Muscle of leg (tissue), 11 donors: ENCODE data around the gene KIF18B. TPM values are rescaled to one million over a fixed set of nuclear protein-coding genes. Genes with fewer than 3 reads are reported as not detected.

Source experiments
- DNase-seq: peaks from one replicate; pipeline ENCODE4 v3.0.0; 2013
- H3K27ac ChIP-seq: one replicate; pipeline ENCODE4 v1.5.1; 2013; ENCODE audit warnings: mild to moderate bottlenecking, low read length, control low read depth
- H3K27me3 ChIP-seq: one replicate; pipeline ENCODE4 v1.6.1; 2013; ENCODE audit warnings: low read length; ENCODE audit not compliant: control insufficient read depth, insufficient read depth
- H3K36me3 ChIP-seq: one replicate; pipeline ENCODE4 v1.6.1; 2013; ENCODE audit warnings: low read length; ENCODE audit not compliant: control insufficient read depth, insufficient read depth
- H3K4me1 ChIP-seq: one replicate; pipeline ENCODE4 v1.6.1; 2013; ENCODE audit warnings: low read length; ENCODE audit not compliant: control insufficient read depth, insufficient read depth
- H3K4me3 ChIP-seq: one replicate; pipeline ENCODE4 v1.5.1; 2013; ENCODE audit warnings: low read length, control low read depth
- H3K9me3 ChIP-seq: replicated peaks from 2 replicates; pipeline ENCODE4 v1.6.1; 2013; ENCODE audit warnings: low read depth, low read length; ENCODE audit not compliant: control insufficient read depth
- WGBS: methylation state at CpG from one replicate; pipeline ENCODE4 v1.1.5; 2013; ENCODE audit warnings: missing lambda C conversion rate; ENCODE audit not compliant: insufficient coverage; 5-methylcytosine and 5-hydroxymethylcytosine counted together
- polyA plus RNA-seq, 8 donors: library from polyadenylated mRNA; unstranded; fragments of 120-200 nt; gene quantifications; one replicate each; pipeline versions ENCODE4 v1.2.1 to v1.2.3, GENCODE V29; 2013; ENCODE audit warnings: inconsistent platforms in 1 of 8, low replicate concordance in 1 of 8; ENCODE audit not compliant: insufficient read length in 8 of 8, insufficient read depth in 1 of 8
- total RNA-seq: library from RNA; stranded (reverse); fragments of 120-200 nt; gene quantifications from one replicate; pipeline ENCODE4 v1.2.4, GENCODE V29; 2013

The KIF18B gene
- total and polyA plus RNA-seq, 9 donors: 1.9 to 12.2 (median 8.4) TPM

DNA sequence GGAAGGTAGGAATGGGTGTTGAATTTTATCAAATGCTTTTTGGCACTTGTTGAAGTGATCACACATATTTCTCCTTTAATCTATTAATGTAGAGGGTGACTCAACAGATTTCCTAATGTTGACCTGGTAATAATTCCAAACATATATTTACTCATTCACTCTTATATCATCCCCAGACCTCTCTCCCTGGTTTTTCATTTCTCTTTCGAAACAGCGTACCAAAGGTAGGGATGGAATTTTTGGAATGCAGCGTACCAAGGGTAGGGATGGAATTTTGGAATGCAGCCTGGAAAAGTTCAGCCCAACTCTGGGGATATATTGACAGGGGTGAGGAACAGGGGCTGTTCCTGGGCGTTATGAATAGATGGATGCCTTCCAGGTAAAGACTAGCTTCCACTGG is 7.3 kb downstream of the KIF18B start:
- Histone ChIP-seq H3K27ac (no peak overlapping the region), H3K4me3 (no peak overlapping the region), H3K9me3 (no peaks in the 10 kb centered on the region), H3K36me3 (peaks cover 13% of the 10 kb centered on the region), H3K27me3 (no peaks in the 10 kb centered on the region), H3K4me1 (no peaks in the 10 kb centered on the region)
- 60% methylated on average over 2 of the region's 4 CpGs for WGBS
- DNase-seq: no peak

DNA sequence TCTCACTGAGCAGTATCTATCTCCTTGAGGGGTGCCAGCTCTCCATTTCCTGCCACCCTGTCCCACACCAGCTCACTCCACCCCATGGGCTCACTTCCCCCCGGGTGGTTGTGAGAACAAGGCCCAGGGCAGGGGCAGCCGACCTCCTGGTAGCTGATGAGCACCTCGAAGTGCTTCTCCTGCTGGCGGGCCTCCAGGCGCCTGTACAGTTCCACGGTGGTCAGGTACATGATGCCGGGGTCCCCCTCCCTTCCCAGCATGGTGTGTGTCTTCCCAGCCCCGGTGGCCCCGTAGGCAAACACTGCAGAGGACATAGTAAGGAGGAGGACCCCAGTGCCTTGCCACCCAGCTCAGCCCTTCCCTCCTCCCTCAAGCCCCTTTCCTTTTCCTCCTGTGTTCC is 12.5 kb downstream of the KIF18B start:
- Histone ChIP-seq H3K4me1 (no peaks in the 10 kb centered on the region), H3K36me3 (peaks cover 43% of the 10 kb centered on the region), H3K27me3 (no peaks in the 10 kb centered on the region), H3K9me3 (no peaks in the 10 kb centered on the region), H3K27ac (no peak overlapping the region), H3K4me3 (no peak overlapping the region)
- DNase-seq: no peak
- WGBS: 92% methylated on average over 7 of the region's 9 CpGs

DNA sequence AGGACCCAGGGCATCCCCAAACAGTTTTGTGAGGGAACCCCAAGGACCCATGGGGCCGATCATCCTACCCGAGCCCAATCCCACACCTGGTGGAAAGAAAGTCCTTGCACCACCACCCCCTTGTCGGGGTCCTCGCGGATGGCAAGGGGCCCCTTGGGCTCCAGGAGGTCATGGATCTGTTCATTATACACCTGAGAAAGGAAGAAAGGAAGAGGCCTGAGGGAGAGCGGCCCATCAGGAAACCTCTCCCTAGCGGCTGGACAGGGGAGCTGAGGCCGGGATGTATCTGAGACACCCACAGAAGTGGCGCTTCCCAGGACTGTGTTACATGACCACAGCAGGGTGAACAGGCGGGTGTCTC is 12.8 kb downstream of the KIF18B start:
- peaks cover 45% of the 10 kb centered on the region for H3K36me3 ChIP-seq
- H3K27ac ChIP-seq: no peak overlapping the region
- H3K4me3 ChIP-seq: no peak overlapping the region
- H3K9me3 ChIP-seq: no peaks in the 10 kb centered on the region
- H3K4me1 ChIP-seq: no peaks in the 10 kb centered on the region
- no peak for DNase-seq
- WGBS: 98% methylated on average over 7 of the region's 10 CpGs
- no peaks in the 10 kb centered on the region for H3K27me3 ChIP-seq

DNA sequence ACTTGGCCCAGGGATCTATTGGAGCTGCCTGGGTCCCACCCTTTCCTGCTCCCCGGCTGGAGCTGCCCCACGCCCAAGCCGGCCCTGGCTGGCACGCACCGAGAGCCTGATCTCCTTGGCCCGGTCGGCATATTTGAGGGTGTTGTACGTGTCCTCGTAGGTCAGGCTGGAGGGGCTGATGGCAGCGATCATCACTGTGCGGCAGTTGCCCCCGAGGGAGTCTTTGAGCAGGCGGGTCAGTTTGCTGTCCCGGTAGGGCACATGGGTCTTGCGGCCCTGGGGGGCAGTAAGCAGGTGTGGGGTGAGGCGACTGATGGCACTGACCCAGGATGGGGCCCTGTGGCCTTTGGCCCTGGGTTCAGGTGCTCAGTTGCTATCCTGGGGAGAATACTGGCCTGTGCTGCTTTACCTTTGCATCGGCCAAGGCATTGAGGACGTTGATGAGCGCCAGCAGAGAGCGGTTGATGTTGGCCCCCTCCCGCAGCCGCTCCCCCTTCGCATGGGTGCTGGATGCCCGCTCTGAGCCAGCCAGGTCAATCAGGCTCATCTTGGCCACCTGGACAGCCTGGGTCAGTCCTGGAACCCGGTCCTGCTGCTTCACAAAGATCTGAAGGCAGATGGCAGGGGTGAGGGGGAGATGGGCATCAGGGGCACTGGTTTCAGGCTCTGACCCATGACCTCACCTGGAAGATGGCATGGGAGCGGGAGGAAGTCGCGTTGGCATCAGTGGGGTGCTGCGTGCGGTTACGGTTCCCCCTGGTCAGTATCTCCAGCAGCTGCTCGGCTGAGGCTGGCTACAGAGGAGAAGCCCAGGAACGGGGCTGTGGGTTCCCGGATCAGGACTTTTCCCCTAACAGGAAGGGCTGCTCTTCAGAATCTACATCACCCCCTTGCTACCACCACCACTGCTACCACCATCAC is 13.5 kb downstream of the KIF18B start:
- Histone ChIP-seq H3K9me3 (no peaks in the 10 kb centered on the region), H3K4me1 (no peaks in the 10 kb centered on the region), H3K27me3 (no peaks in the 10 kb centered on the region), H3K4me3 (no peak overlapping the region), H3K27ac (no peak overlapping the region), H3K36me3 (peaks cover 51% of the 10 kb centered on the region)
- WGBS: 95% methylated on average over 32 of the region's 34 CpGs
- no peak for DNase-seq

DNA sequence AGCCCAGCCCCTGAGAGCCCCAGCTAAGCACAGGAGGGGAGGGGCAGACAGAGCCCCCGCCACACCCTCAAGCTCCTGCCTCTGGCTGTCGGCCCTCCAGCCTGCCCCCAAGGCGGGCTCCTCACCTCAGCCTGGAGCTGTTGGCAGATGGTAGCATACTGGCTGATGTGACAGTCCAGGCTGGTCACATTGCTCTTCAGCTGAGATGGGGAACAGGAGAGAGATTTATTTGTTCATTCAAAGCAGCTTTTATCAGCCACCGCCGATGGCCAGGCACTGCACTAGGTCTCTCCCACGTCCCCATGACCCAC is 14.8 kb downstream of the KIF18B start:
- 93% methylated on average over 3 of the region's 6 CpGs for WGBS
- no peak for DNase-seq
- no peak overlapping the region for H3K4me3 ChIP-seq
- H3K27ac ChIP-seq: no peak overlapping the region
- H3K4me1 ChIP-seq: no peaks in the 10 kb centered on the region
- no peaks in the 10 kb centered on the region for H3K27me3 ChIP-seq
- H3K9me3 ChIP-seq: no peaks in the 10 kb centered on the region
- H3K36me3 ChIP-seq: peaks cover 61% of the 10 kb centered on the region

DNA sequence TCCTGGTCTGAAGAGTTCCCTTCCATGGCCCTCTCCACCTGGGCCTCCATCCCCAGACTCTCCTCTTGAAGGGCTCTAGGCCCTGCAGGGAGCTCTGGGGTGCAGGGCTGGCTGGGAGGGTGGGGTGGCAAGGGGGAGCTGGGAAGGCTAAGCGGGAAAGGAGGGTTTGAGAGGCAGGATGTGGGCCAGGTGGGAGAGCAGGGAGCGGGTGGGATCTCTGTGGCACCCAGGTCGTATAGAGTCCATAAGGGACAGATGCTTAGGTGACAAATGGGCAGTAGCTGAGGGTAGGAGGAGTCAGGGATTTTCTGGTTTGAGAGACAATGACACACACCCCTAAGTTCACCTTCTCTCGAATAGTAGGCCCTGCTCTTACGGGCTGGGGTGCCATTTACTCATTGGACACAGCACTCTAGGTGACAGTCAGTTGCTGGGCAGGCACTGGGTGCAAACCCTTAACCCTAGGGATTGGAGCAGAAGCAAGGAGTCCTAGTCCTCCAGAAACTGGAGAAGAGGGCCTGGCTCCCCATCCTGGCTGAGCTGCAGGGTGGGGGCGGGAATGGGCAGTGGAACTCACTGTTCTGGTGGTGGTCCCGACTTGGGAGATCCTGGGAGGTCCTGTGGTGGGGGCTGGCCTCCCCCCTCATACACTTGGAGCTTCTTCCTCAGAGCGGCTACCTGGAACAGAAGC is 15.3 kb downstream of the KIF18B start:
- DNase-seq: no peak
- no peak overlapping the region for H3K4me3 ChIP-seq
- H3K9me3 ChIP-seq: no peaks in the 10 kb centered on the region
- no peaks in the 10 kb centered on the region for H3K27me3 ChIP-seq
- 92% methylated on average over 4 of the region's 8 CpGs for WGBS
- peaks cover 66% of the 10 kb centered on the region for H3K36me3 ChIP-seq
- H3K4me1 ChIP-seq: no peaks in the 10 kb centered on the region
- H3K27ac ChIP-seq: no peak overlapping the region

DNA sequence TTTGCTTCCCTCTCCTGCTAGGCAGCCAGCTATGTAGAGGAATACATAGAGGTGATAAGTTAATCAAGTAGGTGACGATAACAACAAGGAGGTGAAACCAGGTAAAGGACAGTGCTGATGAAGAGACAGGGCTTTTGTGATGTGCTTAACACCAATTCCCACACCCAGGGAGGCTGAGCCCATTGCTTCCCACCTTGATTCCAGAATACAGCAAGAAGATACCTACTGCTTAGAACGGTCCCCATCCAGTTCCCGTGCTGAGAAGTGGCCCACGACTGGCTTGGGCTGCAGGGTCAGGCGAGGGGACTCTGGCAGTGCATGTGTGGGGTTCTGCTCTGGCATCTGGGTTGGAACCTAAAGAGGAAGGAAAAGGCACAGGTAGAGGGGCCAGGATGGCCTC is 16.2 kb downstream of the KIF18B start:
- H3K4me1 ChIP-seq: no peaks in the 10 kb centered on the region
- H3K4me3 ChIP-seq: no peak overlapping the region
- DNase-seq: no peak
- WGBS: no CpG with 5 or more reads among the region's 5 CpGs
- peaks cover 73% of the 10 kb centered on the region for H3K36me3 ChIP-seq
- no peaks in the 10 kb centered on the region for H3K9me3 ChIP-seq
- H3K27ac ChIP-seq: no peak overlapping the region
- no peaks in the 10 kb centered on the region for H3K27me3 ChIP-seq

DNA sequence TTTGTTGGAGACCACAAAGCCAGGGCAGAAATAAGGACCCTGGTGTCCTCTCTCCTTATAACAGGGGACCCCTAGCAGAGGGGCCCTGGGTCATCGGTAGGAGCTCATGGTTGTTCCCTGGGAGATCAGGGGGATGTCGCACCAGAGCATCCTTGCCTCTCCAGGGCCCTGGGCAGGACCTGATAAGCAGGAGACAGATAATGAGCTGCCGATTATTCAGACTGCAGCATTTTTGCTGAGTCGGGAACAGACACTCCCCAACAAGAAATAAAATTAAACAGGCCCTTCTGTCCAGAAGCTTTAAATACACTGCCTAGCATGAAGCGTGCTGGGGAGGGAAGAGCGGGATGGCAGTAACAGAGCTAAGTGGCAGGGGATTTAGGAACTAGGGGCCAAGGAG is 16.9 kb downstream of the KIF18B start:
- H3K4me3 ChIP-seq: no peak overlapping the region
- H3K27me3 ChIP-seq: no peaks in the 10 kb centered on the region
- H3K9me3 ChIP-seq: no peaks in the 10 kb centered on the region
- WGBS: 100% methylated on average over 4 of the region's 6 CpGs
- H3K36me3 ChIP-seq: peaks cover 69% of the 10 kb centered on the region
- DNase-seq: no peak
- H3K4me1 ChIP-seq: no peaks in the 10 kb centered on the region
- H3K27ac ChIP-seq: no peak overlapping the region

DNA sequence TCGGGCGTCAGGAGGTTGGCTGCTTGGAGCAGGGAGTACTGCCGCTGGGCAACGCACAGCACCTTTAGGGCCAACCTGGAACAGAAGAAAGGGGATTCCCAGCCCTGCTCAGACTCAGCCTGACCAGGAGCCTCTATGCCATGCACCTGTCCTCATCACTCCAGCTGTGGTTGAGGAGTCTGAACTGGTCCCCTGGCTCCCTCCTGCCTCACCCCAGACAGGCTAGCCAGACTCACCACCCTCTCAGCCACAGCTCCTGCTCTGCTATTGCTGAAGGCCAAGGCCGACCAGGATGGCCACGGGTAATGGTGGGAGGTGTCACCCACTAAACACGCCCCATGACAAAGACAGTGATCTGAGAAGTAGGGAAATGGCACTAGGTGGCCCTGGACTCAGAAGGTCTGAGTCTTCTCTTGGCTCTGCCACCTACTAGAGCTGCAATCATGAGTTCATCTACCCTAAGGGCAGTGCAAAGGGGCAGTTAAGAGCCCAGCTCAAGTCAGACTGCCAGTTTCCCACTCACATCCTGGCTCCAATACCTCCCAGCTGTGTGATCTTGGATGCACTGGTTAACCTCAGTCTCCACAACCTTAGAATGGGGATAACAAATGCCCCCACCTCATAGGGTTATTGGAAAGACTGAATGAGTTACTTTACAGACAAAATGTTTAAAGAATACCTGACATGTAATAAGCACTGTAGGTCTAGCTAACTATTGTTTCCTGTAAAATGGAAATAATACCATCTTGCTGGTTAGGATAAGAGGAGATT is 18.4 kb downstream of the KIF18B start:
- WGBS: 93% methylated on average over 7 of the region's 7 CpGs
- H3K27me3 ChIP-seq: no peaks in the 10 kb centered on the region
- peaks cover 55% of the 10 kb centered on the region for H3K36me3 ChIP-seq
- no peak overlapping the region for H3K27ac ChIP-seq
- H3K4me3 ChIP-seq: no peak overlapping the region
- no peaks in the 10 kb centered on the region for H3K4me1 ChIP-seq
- no peak for DNase-seq
- no peaks in the 10 kb centered on the region for H3K9me3 ChIP-seq

DNA sequence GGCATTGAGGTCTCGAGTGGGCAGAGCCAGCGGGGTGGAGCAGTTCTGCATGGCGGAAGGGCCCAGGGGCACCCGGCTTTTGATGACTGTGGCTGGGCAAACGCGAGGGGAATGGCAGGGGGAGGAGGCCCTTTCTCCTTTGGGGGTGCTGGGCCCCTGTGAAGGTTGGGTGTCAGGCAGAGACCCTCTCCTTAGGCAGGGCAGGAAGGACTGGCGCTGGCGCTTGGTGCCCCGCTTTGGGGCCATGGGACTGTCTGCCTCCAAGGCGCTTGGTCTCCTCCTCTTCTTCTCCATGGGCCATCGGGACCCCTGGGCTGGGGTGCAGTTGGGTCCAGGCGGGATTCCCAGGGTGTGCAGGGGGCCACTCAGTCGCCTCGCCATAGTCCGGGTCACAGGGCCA is 19.4 kb downstream of the KIF18B start:
- peaks cover 49% of the 10 kb centered on the region for H3K36me3 ChIP-seq
- H3K9me3 ChIP-seq: no peaks in the 10 kb centered on the region
- WGBS: 93% methylated on average over 15 of the region's 15 CpGs
- no peaks in the 10 kb centered on the region for H3K4me1 ChIP-seq
- no peak overlapping the region for H3K27ac ChIP-seq
- H3K4me3 ChIP-seq: no peak overlapping the region
- DNase-seq: no peak
- no peaks in the 10 kb centered on the region for H3K27me3 ChIP-seq
